ENCODE data around the gene GSPT2.
"Not testable (repeated sequence)": the region's sequence is repeated elsewhere in the genome, so short reads cannot be mapped to it uniquely, and the experiment has no call there.

The GSPT2 gene

GRCh38 chrX:51743179-51743957 is at the start of gene GSPT2:
Gene GSPT2 (plus strand): TSS chrX:51743442. CDS start chrX:51743627, 185 bp downstream.
- POLR2A ChIA-PET = no interaction called here
- TF ChIP-seq CTCF (IDR thresholded peaks at IDR 0.05; ENCODE audit: control extremely low read depth, extremely low read depth, low read depth, missing control alignments) = no peak
- CTCF ChIA-PET = interaction anchor here (1.3 kb wide), 1 partner anchor 16 kb away, joined by 4 read pairs; no protein-coding TSS in a partner anchor
- DNase-seq (ENCODE audit: extremely low spot score) = peak; percentile 69

GRCh38 chrX:51694254-51694653 is 49.0 kb upstream of the GSPT2 start:
- TF ChIP-seq CTCF (IDR thresholded peaks at IDR 0.05; ENCODE audit: control extremely low read depth, extremely low read depth, low read depth, missing control alignments) = no peak
- DNase-seq (ENCODE audit: extremely low spot score) = no peak
- ChIA-PET CTCF (no interaction called here), POLR2A (no interaction called here)

- POLR2A ChIA-PET = no interaction called here
- CTCF ChIA-PET = no interaction called here
- no peak for DNase-seq (ENCODE audit: extremely low spot score)
- TF ChIP-seq CTCF (IDR thresholded peaks at IDR 0.05; ENCODE audit: control extremely low read depth, extremely low read depth, low read depth, missing control alignments) = no peak
Measured at GRCh38 chrX:51697397-51697796, 45.8 kb upstream of the GSPT2 start.

GRCh38 chrX:51710277-51711164 is 32.7 kb upstream of the GSPT2 start, which contains the start of gene CENPVL1:
Gene CENPVL1 (plus strand): TSS chrX:51710512. CDS start chrX:51710512, 0 bp downstream.
- DNase-seq (ENCODE audit: extremely low spot score); POLR2A ChIA-PET; CTCF ChIA-PET: not testable (repeated sequence)

GRCh38 chrX:51712943-51713647 is 30.1 kb upstream of the GSPT2 start:
- POLR2A ChIA-PET; CTCF ChIA-PET; DNase-seq (ENCODE audit: extremely low spot score): not testable (repeated sequence)

- POLR2A ChIA-PET = no interaction called here
- no peak for TF ChIP-seq CTCF (IDR thresholded peaks at IDR 0.05; ENCODE audit: control extremely low read depth, extremely low read depth, low read depth, missing control alignments)
- CTCF ChIA-PET = no interaction called here
- no peak for DNase-seq (ENCODE audit: extremely low spot score)
Measured at GRCh38 chrX:51728202-51728601, 15.0 kb upstream of the GSPT2 start.

GRCh38 chrX:51737091-51737490 is 6.2 kb upstream of the GSPT2 start:
- no peak for TF ChIP-seq CTCF (IDR thresholded peaks at IDR 0.05; ENCODE audit: control extremely low read depth, extremely low read depth, low read depth, missing control alignments)
- no peak for DNase-seq (ENCODE audit: extremely low spot score)
- POLR2A ChIA-PET = no interaction called here
- CTCF ChIA-PET = no interaction called here

Measured in GM10248 (cell line).